IPS-18c (cell line): ENCODE data around the gene E4F1.

Experiments used
- H3K4me3 ChIP-seq: 2 replicates; pipeline ENCODE4 v1.7.0; 2013; ENCODE audit warnings: low read depth, mild to moderate bottlenecking, low read length, moderate library complexity; ENCODE audit not compliant: insufficient read depth
- H3K9me3 ChIP-seq: one replicate; pipeline ENCODE4 v1.6.1; 2013; ENCODE audit warnings: mild to moderate bottlenecking, low read length, moderate library complexity; ENCODE audit not compliant: control insufficient read depth, insufficient read depth

The E4F1 gene

DNA sequence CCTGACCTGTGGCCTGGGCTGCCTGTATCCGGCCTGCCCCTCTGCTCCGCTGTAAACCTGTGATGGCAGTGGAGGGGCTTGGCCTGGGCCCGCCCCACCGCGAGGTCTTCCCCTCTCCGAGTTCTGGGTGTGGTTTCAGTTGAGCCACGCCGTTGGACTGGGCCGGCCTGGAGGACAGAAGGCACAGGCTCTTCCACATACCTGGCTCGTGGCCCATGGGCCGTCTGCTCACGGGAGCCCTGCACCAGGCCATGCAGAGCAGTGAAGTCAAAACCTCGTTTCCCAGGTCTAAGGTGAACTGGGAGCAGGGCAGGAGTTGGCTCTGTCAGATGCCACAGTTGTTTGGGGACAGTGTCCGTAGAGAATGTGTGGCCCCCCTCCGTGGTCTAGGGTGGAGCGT lies 50.1 kb downstream of the E4F1 start:
- H3K4me3 ChIP-seq: no peak overlapping the region

DNA sequence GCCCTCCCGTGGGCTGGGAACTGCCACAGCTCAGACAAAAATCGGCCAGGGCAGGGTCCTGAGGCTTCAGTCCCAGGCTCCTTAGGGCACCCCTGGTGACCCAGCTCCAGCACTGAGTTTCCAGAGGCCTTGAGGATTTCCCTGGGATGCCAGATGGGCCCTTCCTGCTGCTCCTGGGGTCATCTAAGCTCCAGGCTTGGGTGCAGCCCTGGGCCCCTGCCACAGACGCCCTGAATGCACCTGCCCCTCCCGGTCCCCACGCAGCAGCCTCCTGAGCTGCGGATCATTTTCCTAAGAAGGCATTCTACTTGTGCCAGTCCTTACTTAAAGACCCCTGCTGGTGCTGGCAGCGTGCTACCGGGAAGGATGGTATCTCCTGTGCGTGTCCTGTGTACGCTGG lies 50.5 kb downstream of the E4F1 start:
- Histone ChIP-seq H3K9me3 (no peaks in the 10 kb centered on the region), H3K4me3 (no peak overlapping the region)

More for the DNA sequence above, 50.1 kb downstream of the E4F1 start:
- no peaks in the 10 kb centered on the region for H3K9me3 ChIP-seq

DNA sequence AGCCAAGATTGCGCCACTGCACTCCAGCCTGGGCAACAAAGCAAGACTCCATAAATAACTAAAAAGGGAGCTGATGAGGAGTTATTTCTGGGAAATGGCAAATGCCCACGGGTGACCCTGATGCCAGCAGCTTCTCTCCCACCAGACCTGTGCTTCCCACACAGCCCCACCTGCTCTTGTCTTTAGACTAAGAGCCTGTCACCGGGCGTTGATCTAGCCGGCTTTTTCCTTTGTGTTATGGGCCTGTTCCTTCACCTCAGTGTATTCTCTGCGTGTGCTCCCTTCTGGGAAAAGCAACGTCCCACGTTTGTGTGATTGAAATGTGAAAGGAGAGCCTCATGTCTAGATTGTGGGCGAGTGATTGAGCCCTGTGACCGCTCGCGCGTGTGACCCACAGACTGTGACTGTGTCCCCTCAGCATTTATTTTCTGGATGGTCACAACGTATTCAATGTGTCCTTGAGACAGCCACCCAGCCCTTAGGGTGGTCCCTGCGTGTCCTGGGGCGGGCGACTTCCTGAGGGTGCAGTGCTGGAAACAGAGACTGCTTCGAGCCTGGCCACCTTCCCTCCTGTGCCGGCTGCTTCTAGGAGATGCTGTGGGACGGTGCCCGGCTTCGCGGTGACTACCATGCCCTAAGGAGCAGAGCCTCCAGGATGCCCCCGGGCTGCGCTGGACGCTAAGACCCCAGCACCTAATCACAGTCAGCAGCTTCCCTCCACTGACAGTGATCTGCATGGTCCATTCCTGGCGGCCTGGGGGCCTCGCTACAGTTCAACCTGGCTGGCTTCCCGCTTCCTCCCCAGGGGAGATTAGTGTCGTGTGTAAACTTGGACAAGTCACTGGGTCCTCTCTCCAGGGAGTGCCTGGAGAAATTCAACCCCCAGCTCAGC lies 52.3 kb downstream of the E4F1 start:
- no peak overlapping the region for H3K4me3 ChIP-seq
- H3K9me3 ChIP-seq: no peaks in the 10 kb centered on the region

DNA sequence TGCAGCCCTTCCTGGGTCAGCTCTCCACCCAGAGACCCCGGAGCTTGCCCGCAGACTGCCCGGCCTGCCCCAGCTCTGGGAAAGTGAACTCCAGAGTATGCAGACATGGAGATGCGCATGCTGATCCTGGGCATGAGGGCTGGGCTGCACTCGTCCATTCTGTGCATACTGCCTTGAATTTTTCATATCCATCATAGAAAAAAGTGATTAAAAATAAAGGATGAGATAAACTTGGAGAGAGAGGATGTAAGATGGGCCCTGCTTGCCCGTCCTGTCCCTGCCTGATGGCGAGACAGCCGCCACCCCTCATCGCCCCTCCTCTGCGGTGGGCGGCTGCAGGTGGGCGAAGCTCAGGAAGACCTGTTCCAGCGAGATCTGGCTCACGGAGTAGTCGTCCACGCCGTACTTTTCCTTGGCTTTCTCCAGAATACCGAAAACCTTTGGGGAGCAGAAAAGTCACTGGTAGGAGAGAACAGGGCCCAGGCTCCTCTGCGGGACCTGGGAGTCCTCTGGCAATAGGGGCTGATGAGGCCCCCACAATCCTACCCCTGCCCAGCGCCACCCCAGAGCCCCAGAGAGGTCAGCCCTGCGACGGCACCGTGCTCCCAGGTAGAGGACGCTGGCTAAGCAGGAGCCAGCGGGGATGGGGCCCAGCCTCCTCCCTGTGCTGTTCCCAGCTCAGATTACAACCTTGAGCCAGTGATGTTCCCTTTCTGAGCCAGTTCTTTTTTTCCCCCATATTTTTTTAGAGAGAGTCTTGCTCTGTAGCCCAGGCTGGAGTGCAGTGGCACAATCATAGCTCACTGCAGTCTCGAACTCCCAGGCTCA lies 53.2 kb downstream of the E4F1 start:
- no peak overlapping the region for H3K4me3 ChIP-seq
- no peaks in the 10 kb centered on the region for H3K9me3 ChIP-seq

DNA sequence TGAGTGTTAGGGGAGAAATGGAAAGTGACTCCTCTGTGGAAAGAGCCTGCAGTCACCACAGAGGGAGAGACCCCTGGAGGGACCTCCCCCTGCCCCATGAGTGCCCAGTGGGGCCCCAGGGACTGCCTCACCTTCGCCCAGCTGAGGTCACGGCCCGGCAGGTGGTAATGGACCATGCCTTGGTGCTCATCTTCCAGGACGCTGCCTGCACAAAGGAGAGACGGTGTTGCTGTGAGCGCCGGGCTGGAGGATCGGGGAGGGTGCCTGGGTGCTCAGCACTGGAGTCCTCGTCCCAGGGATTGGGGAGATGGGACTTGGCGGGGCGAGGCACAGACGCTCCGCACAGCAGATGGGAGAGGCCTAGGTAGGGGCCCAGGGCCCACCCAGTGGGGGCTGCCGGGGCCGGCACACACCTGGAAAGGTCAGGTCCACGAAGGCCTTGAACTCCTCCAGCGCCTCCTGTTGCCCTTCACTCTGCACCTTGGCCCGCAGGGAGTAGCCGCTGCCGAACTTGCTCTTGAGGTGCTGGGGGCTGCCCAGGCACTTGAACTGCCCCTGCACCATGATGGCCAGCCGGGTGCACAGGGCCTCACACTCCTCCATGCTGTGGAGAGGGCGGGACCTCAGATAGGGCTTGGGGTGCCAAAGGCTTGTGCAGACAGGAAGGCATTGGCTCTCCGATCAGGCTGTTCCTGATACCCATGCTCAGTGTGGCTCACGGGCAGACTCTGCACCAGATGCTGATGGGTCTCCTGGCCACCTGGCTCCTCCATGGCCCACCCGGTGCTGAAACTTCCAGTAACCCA lies 54.3 kb downstream of the E4F1 start:
- Histone ChIP-seq H3K4me3 (no peak overlapping the region), H3K9me3 (no peaks in the 10 kb centered on the region)

DNA sequence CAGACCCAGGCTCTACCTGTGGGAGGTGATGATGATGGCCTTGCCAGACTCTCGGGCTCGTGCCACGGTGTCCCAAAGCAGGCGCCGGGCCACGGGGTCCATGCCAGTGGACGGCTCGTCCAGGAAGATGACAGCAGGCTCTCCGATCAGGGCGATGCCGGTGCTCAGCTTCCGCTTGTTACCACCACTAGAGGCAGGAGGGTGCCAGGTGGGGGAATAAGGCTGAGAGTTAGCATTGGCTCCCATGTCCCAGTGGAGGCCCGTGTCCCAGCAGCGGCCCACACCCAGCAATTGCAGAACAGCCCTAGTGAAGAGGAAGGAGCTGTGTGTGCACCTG lies 54.8 kb downstream of the E4F1 start:
- Histone ChIP-seq H3K4me3 (no peak overlapping the region), H3K9me3 (no peaks in the 10 kb centered on the region)

DNA sequence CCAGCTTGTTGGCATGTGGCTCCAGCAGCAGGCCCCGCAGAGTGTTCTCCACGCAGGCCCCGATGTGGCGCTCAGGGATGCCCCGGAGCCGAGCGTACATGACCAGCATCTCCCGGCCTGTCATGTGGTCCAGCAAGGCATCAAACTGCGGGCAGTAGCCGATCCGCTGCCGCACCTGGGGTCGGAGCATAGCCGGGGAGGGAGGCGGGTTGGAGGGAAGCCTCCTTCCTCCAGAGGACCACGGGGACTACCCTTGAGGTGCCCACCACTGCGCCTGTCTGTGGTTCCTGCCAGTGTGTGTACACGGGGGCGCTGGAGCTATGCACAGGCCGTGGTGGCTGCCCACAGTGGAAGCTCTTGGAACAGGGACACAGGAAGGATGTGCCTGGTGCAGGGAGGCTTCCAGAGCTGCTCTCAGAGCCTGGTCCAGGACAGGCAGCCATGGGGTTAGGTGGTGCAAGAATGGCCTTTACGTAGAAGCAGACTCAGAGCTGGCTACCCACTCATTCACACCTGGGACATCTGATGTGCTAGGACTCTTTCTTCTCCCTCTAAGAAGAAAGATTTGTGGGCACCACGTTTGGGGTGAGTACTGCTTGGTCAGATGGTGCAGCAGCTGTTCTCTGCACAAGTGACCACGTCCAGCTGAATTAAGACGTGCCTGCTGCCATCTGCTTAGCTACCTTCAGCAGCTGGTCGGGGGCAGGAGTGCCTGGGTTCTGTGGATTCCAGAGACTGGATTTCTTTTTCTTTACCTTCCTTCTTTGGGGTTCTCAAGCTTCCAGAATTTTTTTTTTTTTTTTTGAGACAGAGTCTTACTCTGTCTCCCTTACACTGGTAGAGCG lies 55.8 kb downstream of the E4F1 start:
- Histone ChIP-seq H3K4me3 (no peak overlapping the region), H3K9me3 (no peaks in the 10 kb centered on the region)

DNA sequence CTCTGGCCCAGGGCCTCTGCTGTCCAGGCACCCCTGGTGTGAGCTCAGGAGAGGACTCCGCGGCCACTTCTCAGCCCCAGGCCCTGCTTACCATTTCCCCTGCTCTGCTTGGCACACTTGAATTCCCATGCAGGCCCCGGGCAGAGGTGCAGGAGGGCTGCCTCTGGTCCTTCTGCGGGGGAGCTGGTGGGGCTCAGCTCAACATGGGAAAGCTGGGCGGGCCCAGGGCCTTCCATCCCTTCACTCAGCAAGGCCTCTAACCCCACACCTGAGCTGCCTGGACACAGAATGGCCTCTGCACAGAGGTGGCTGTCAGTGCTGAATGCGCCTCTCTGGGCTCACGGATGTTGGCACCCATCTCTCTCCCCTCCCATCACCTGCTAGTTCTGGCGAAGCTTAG lies 57.1 kb downstream of the E4F1 start:
- Histone ChIP-seq H3K4me3 (no peak overlapping the region), H3K9me3 (no peaks in the 10 kb centered on the region)

DNA sequence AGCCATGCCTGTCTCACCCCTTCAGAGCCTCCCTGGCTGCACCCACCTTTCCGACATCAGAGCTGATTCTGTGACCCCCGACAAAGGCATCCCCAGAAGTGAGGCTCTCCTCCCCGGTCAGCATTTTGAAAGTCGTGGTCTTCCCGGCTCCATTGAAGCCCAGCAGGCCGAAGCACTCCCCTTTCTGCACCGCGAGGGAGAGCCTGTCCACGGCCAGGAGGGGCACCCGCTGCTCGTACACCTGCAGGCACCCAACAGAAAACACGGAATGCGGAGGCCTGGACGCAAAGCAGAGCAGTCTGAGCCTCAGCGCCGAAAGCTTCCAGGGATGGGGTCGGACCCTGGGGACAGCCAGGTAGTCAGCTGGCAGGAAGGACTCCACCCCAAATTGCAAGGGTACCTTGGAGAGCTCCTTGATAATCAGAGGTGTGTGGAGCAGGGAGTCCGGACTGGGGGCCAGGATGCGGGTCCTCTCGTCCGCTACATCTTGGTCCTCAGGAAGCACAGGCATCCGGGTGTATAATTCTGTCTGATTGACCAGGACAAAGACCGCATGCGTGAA lies 57.7 kb downstream of the E4F1 start:
- Histone ChIP-seq H3K4me3 (no peak overlapping the region), H3K9me3 (no peaks in the 10 kb centered on the region)

DNA sequence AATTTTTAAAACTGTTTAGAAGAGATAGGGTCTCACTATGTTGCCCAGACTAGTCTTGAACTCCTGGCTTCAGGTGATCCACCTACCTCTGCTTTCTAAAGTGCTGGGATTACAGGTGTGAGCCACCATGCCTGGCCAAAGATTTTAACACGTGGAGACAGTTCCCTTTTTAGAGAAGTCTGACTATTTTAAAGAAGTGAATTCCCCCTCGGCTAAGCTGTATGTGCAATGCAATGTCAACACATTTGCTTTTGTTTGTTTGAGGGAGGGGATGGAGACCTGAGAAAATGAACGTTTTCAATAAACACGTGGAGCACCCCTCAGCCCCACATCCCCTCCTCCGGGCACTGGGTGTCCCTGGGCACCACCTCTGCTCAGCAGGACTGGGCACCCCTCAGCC lies 58.9 kb downstream of the E4F1 start:
- Histone ChIP-seq H3K4me3 (no peak overlapping the region), H3K9me3 (no peaks in the 10 kb centered on the region)

DNA sequence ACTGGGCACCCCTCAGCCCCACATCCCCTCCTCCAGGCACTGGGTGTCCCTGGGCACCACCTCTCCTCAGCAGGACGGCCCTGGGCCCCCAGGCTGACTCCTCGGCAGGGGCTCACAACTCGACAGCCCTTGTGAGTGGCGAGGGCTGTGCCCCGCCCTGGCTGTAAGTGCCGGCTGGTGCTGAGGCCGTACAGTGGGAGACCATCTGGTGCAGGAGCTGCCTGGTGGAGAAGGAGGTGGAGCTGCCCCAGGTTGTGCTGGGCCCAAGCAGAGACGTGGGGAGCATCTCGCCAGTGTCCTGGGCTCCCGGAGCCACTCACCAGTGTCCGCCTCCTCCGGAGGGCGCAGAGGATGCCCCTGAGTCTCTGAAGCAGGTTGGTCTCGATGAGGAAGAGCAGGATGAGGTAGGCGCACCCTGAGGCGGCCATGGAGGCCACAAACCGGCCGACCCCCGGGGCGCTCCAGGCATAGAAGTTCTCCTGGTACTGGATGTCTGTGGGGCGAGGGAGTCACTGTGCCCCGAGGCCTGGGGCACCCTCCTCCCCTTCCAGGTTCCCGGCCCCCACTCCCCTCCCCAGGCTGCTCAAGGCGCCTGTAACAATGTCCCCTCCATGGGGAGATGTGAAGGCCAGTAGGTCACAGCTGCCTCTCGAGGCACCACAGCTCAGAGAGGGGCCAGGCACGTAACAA lies 59.6 kb downstream of the E4F1 start:
- H3K4me3 ChIP-seq: no peak overlapping the region
- H3K9me3 ChIP-seq: no peaks in the 10 kb centered on the region

DNA sequence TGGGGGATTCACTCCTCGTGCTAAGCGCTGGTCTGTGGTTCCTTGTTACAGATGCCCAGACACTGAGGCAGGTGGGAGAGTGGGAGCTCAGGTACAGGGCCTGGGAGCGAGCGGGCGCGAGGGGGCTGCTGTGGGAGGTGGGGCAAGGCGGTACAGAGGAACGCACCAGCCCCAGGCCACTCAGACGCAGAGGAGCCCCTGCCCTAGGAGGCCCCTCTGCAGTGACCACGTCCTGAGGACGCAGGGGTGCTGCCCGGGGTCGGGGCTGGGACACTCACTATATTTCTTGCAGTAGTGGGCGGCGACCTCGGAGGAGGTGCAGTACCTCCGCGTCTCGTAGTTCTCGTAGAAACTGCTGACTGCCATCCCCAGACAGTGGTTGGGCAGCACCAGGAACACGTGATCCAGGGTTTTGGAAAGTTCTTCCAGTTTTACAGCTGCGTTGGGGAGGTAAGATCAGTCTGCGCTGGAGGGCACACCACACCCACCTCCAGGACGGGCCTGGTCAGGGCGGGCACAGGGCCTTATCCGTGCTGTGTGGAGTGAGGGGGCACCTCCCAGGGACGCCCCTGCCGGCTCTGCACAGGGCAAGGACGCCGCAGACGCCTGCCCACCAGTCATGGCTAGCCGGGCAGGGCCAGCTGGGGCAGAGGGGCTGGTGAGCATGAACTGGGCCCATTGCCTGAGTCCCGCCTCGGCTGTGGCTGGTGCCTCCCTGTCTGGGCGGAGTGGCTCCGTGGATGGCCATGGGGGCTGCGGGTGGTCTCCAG lies 60.8 kb downstream of the E4F1 start:
- no peaks in the 10 kb centered on the region for H3K9me3 ChIP-seq
- no peak overlapping the region for H3K4me3 ChIP-seq

DNA sequence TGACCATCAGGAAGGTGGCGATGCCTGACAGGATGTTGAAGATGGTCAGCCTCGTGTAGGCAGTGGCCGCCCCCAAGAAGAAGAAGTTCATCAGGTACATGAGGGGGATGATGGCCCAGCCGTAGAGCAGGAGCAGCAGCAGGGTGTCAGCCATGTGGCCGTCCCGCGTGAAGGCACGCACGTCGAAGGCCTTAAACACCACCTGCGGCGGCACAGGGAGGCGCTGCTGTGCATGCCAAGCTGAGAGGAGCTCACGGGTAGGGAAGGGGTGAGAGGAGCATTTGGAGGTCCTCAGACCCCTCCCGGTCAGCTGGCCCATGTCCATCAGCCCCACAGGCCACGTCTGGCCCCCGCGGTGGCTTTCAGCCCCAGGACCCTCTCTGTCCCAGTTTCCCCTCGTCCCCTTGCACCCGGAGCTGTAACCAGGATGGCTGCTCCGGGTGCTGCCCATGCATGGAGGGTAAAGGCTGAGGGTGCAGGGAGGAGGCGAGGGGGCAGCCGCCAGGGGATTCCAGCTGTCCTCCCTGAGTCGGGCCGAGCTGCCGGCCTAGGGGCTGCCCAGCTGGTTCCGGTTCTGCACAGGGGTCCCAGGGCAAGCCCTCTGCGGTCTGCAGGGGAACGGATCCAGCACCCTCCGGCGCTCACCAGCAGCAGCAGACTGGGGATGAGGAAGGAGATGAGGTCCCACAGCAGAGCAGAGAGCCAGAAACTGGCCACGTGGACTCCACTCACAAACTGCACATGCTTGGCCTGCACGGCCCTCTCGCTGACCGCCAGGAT lies 61.6 kb downstream of the E4F1 start:
- Histone ChIP-seq H3K9me3 (no peaks in the 10 kb centered on the region), H3K4me3 (no peak overlapping the region)
